Activated T-helper 2 cell treated with anti-CD3 and anti-CD28 coated beads, Interferon-gamma antibody, Interleukin-2, Interleukin-4, amounts not matched to agents 10 μg/mL and 5 μg/mL and 100 μg/mL, durations not matched to agents 14 hours and 24 hours and 36 hours (primary cell): ENCODE data around the gene SIK3. TPM values are rescaled to one million over a fixed set of nuclear protein-coding genes. Genes with fewer than 3 reads are reported as not detected.
"Not testable (repeated sequence)": the region's sequence is repeated elsewhere in the genome, so short reads cannot be mapped to it uniquely, and the experiment has no call there.

Experiments
- DNase-seq: peaks from one replicate; pipeline ENCODE4 v3.0.0; 2021; ENCODE audit warnings: low spot score
- H3K27ac Mint-ChIP-seq: one replicate; pipeline ENCODE4 v1.8.0; 2021; ENCODE audit warnings: mixed read lengths
- H3K27me3 Mint-ChIP-seq: one replicate; pipeline ENCODE4 v1.8.0; 2021; ENCODE audit warnings: low read depth, mixed read lengths
- H3K36me3 Mint-ChIP-seq: one replicate; pipeline ENCODE4 v1.8.0; 2021; ENCODE audit warnings: low read depth, mixed read lengths
- H3K4me1 Mint-ChIP-seq: one replicate; pipeline ENCODE4 v1.8.0; 2021; ENCODE audit warnings: low read depth, mixed read lengths
- H3K4me3 Mint-ChIP-seq: one replicate; pipeline ENCODE4 v1.8.0; 2021; ENCODE audit warnings: low read depth, mild to moderate bottlenecking, moderate library complexity, mixed read lengths
- H3K9me3 Mint-ChIP-seq: one replicate; pipeline ENCODE4 v1.8.0; 2021; ENCODE audit warnings: mixed read lengths
- intact Hi-C: fragments of 100-400 bp; cut with micrococcal nuclease; formaldehyde crosslinking; loops from one replicate; pipeline ENCODE4 v1.15.1; 2023
- total RNA-seq: library from RNA; stranded (reverse); gene quantifications from 2 replicates; pipeline ENCODE4 v1.2.3, GENCODE V29; 2022

SIK3 gene
- total RNA-seq, 1 donor from 2014 or later: 25.3 TPM

DNA sequence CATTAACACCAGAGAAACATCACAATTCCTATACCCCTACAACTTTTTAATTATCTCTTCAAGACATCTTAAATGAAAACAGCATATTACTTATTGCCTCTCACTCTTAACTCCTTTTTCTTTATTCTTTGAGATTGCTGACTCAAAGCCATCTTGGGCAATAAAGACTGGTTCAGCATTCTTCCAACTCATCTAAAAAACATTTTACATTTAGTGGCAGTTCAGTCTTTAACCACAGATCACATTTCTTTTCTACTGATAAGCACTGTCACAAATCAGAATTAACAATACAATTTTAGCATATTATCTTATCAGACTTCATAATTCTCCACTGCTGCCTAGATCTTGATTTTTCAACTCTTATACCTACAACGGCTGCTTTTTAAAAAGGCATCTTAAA, 34.0 kb downstream of the SIK3 start:
- Mint-ChIP-seq H3K4me3 (no peak overlapping the region), H3K27me3 (no peaks in the 10 kb centered on the region), H3K27ac (peak overlapping the region; percentile 36), H3K36me3 (peaks cover 2% of the 10 kb centered on the region), H3K4me1 (peaks cover 49% of the 10 kb centered on the region), H3K9me3 (no peaks in the 10 kb centered on the region)
- no peak for DNase-seq
- intact Hi-C loops: loop anchor here (5.0 kb wide), 1 partner anchor 117 kb away; no protein-coding TSS in a partner anchor

DNA sequence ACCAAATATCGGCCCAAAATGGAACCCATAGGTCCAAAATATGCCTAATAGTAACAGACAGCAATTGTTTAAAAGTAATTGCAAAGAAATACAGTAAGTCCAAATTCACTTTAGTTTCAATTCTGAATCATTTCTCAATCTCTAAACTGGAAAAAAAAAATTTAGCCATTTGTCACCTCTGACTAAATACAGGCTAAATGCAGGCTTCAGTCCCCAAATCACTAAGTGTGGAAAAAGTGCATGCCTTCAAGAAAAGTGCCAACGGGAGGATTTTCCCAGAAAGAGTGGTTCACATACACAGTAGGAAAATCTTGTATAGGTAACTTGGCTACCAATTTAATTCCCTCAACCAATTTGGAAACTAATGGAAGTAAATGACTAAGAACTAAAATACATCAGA, 35.7 kb downstream of the SIK3 start:
- no peak for DNase-seq

DNA sequence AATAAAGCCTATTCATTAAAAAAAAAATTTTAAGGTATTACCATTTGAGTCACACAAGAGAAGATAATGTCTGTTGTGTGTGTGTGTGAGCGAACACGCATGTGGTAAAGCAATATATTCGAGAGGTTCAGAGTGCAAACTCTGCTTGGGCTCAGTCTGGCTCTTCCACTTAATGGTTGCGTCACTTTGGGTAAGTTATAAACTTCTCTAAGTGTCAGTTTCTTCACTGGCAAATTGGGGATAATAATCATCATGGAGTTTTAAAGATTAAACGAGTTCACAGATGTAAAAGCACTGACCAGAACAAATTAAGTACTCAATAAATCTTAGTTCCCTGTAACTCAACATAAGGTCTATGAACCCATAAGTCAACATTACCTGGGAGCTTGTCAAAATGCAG, 37.0 kb downstream of the SIK3 start:
- Mint-ChIP-seq H3K27ac (no peak overlapping the region), H3K4me1 (peaks cover 46% of the 10 kb centered on the region), H3K4me3 (no peak overlapping the region), H3K9me3 (no peaks in the 10 kb centered on the region), H3K27me3 (no peaks in the 10 kb centered on the region), H3K36me3 (peaks cover 5% of the 10 kb centered on the region)
- no peak for DNase-seq
- intact Hi-C loops: loop anchor here (5.0 kb wide), 1 partner anchor 114 kb away; no protein-coding TSS in a partner anchor

More for the DNA sequence above, 35.7 kb downstream of the SIK3 start:
- Mint-ChIP-seq H3K36me3 (peaks cover 2% of the 10 kb centered on the region), H3K4me1 (peaks cover 55% of the 10 kb centered on the region), H3K27me3 (no peaks in the 10 kb centered on the region), H3K27ac (peak overlapping the region; percentile 73), H3K4me3 (no peak overlapping the region), H3K9me3 (no peaks in the 10 kb centered on the region)
- intact Hi-C loops: loop anchor here (1.0 to 5.0 kb wide), 2 partner anchors 115 to 209 kb away; no protein-coding TSS in a partner anchor

DNA sequence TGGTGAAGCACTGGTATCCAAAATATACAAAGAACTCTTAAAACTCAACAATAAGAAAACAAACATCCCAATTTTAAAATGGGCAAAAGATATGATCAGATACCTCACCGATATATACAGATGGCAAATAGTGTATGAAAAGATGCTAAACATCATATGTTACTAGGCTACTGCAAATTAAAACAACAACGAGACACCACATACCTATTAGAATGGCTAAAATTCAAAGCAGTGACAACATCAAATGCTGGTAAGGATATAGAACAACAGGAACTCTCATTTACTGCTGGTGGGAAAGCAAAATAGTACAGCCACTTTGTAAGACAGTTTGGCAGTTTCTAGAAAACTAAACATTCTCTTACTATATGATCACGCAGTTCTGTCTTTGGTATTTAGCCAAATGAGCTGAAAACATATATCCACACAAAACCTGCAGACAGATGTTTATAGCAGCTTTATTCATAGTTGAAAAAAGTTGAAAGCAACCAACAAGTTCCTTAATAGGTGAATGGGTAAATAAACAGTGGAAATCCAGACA, 38.5 kb downstream of the SIK3 start:
- no peak for DNase-seq
- H3K4me1 Mint-ChIP-seq: peaks cover 43% of the 10 kb centered on the region
- H3K27ac Mint-ChIP-seq: no peak overlapping the region
- H3K4me3 Mint-ChIP-seq: no peak overlapping the region
- H3K9me3 Mint-ChIP-seq: no peaks in the 10 kb centered on the region
- H3K36me3 Mint-ChIP-seq: peaks cover 7% of the 10 kb centered on the region
- H3K27me3 Mint-ChIP-seq: no peaks in the 10 kb centered on the region
- intact Hi-C loops: loop anchor here (5.0 kb wide), 1 partner anchor 112 kb away; no protein-coding TSS in a partner anchor

DNA sequence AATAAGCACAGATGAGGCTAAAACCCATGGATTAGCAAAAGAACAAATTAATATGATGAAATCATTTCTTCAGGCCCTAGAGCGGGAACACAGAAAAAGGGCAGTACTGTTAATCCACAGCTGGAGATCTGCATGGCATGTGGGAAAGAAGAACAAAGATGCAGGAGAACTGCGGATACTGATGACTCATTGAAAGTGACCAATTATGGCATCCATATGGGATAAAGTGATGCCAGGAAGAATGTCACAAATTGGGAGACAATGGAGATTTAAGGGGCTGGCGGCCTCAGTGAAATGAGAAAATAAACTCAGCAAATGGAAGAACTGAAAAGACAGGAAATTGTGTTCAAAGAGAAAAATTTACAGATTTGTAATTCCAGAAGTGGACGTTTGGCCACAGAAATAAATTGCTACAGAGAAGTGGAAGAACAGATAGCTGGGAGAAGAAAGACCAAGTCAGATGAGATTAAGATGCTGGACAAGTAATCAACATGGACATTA, 39.4 kb downstream of the SIK3 start:
- Mint-ChIP-seq H3K4me3 (no peak overlapping the region), H3K9me3 (no peaks in the 10 kb centered on the region), H3K4me1 (peaks cover 36% of the 10 kb centered on the region), H3K27me3 (no peaks in the 10 kb centered on the region), H3K36me3 (peaks cover 7% of the 10 kb centered on the region), H3K27ac (no peak overlapping the region)
- intact Hi-C loops: no loop called here
- no peak for DNase-seq

DNA sequence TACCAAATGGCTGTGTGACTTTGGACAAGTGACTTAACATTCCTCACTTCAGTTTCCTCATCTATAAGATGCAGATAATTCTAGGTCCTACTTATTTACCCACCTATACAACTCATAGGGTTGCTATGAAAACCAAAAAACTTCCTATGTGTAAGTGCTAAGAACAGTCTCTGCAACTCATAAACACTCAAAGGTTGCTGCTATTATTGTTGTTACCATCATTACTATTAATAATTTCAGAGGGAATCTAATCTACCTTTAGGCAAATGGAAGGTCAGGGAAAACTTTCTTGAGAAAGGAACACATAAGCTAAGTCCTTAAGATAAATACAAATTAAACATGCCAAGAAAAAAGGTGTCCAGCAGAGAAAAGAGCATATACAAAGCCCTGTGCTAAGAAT, 40.5 kb downstream of the SIK3 start:
- peaks cover 7% of the 10 kb centered on the region for H3K36me3 Mint-ChIP-seq
- H3K27me3 Mint-ChIP-seq: no peaks in the 10 kb centered on the region
- intact Hi-C loops: no loop called here
- no peak overlapping the region for H3K27ac Mint-ChIP-seq
- no peak for DNase-seq
- H3K4me3 Mint-ChIP-seq: no peak overlapping the region
- no peaks in the 10 kb centered on the region for H3K9me3 Mint-ChIP-seq
- peaks cover 26% of the 10 kb centered on the region for H3K4me1 Mint-ChIP-seq

DNA sequence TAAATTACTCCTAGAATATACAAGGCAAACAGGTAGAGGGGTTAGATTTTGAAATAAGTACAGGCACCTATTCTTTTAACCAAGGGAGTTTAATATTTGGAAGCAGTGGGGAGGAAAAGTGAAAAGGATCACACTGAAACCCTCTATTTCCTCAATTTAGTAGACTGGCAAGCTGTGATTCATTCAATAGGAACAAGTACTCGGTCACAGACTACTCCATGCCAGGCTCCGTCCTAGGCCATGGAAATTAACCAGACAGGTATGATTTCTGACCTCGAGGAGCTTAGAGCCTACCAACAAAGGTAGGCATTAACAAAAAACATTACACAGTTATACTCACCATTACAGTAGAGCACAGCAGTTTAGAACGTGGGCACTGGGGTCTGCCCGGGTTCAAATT, 40.9 kb downstream of the SIK3 start:
- Mint-ChIP-seq H3K36me3 (peaks cover 7% of the 10 kb centered on the region), H3K9me3 (no peaks in the 10 kb centered on the region), H3K27me3 (no peaks in the 10 kb centered on the region), H3K4me1 (peaks cover 22% of the 10 kb centered on the region), H3K27ac (no peak overlapping the region), H3K4me3 (no peak overlapping the region)
- DNase-seq: no peak
- intact Hi-C loops: no loop called here

DNA sequence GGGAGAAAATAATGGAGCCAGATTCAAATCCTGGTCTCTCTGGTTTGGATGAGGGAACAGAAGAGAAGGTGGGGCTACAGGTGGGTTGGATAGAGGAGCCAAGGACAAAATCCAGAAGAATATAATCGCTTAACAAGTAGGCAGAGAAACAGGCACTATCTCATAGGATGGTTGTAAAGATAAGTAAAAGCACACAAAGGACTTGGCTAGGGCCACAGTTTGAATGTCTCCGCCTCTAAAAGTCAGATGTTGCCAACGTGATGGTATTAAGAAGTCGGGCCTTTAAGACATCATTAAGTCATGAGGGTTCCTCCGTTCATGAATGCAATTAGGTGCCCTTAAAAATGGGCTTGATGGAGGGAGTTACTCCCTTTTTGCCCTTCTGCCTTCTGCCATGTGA, 42.8 kb downstream of the SIK3 start:
- no peak overlapping the region for H3K4me3 Mint-ChIP-seq
- H3K4me1 Mint-ChIP-seq: peaks cover 18% of the 10 kb centered on the region
- H3K9me3 Mint-ChIP-seq: no peaks in the 10 kb centered on the region
- H3K36me3 Mint-ChIP-seq: peaks cover 7% of the 10 kb centered on the region
- no peak for DNase-seq
- intact Hi-C loops: no loop called here
- no peak overlapping the region for H3K27ac Mint-ChIP-seq
- H3K27me3 Mint-ChIP-seq: no peaks in the 10 kb centered on the region

DNA sequence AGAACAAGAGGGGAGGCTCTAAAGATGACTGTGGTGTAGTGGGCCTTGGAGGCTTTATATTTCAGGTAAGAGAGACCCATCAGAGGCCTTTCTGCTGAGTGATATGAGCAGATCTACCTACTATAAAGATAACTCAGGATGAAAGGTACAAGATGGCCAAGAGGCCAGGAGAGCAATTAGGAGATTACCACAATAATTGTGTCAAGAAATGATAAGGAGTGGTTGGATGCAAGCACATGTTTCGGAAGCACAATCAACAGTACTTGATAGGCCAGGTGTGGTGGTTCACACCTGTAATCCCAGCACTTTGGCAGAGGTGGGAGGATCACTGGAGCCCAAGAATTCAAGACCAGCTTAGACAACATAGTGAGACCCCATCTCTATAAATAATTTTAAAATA, 43.8 kb downstream of the SIK3 start:
- H3K4me1 Mint-ChIP-seq: peaks cover 10% of the 10 kb centered on the region
- H3K36me3 Mint-ChIP-seq: peaks cover 7% of the 10 kb centered on the region
- no peaks in the 10 kb centered on the region for H3K9me3 Mint-ChIP-seq
- H3K27me3 Mint-ChIP-seq: no peaks in the 10 kb centered on the region
- DNase-seq: no peak
- H3K27ac Mint-ChIP-seq: no peak overlapping the region
- intact Hi-C loops: no loop called here
- H3K4me3 Mint-ChIP-seq: no peak overlapping the region

DNA sequence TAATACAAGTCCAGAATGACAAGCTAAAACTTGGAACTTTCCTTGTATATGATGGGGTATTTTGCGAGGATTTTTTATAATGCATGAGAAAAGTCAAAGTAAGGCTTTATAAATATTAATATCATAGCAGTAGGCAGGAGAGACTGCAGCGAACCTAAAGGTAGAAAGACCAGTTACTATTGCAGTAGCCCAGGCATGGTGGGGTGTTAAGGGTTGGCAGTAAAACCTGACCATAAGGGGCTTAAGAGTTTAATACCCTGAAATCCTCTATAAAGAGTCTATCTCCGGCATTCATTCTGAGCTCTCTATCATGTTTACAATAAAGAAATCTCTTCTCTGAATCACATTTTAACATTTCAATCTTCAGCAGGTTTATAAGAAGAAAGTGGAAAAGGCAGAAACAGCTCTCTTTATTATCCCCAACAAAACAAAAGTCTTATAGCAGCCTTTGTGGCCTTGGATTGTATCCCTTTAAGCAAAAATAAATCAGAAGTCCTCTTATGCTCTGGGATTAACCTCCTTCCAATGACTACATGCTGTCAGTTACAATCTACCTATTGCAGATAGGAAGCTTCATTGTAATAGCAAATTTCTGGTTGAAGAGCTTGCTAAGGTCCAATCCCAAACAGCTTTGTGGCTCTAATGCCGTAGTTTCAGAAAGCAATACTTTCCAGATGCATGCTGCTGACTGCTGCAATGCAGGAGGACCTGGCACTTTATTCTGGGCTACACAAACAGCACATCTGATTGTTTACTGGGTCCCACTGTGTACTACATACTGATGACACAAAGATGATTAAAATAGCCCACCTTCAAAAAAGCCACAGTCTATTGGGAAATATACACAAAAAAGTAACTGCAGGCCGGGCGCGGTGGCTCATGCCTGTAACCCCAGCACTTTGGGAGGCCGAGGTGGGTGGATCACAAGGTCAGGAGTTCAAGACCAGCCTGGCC, 45.8 kb downstream of the SIK3 start:
- no peaks in the 10 kb centered on the region for H3K27me3 Mint-ChIP-seq
- intact Hi-C loops: no loop called here
- no peaks in the 10 kb centered on the region for H3K9me3 Mint-ChIP-seq
- no peak overlapping the region for H3K27ac Mint-ChIP-seq
- no peak for DNase-seq
- H3K4me3 Mint-ChIP-seq: no peak overlapping the region
- peaks cover 2% of the 10 kb centered on the region for H3K4me1 Mint-ChIP-seq
- H3K36me3 Mint-ChIP-seq: peaks cover 7% of the 10 kb centered on the region

DNA sequence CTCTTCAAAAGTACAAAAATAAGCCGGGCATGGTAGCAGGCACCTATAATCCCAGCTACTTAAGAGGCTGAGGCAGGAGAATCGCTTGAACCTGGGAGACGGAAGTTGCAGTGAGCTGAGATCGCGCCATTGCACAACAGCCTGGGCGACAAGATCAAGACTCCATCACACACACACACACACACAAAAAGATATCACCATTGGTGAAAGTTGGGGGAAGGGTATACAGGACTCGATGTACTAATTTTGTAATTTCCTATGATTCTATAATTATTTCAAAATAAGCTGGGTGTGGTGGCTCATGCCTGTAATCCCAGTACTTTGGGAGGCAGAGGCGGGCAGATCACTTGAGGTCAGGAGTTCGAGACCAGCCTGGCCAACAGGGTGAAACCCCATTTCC, 48.1 kb downstream of the SIK3 start:
- H3K4me1 Mint-ChIP-seq, intact Hi-C loops, H3K4me3 Mint-ChIP-seq, H3K9me3 Mint-ChIP-seq, H3K36me3 Mint-ChIP-seq, DNase-seq, H3K27ac Mint-ChIP-seq, H3K27me3 Mint-ChIP-seq: not testable (repeated sequence)

DNA sequence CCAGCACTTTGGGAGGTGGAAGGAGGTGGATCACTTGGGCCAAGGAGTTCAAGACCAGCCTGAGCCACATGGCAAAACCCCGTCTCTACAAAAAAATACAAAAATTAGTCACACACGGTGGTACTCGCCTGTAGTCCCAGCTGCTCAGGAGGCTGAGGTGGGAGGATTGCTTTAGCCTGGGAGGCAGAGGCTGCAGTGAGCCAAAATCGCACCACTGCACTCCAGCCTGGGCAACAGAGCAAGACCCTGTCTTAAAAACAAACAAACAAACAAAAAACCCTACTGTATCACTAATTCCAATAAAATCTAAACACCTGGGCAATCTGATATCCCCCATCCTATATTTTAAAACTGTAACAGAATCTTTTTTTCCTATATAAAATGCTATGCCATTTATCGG, 51.6 kb downstream of the SIK3 start:
- peaks cover 41% of the 10 kb centered on the region for H3K4me1 Mint-ChIP-seq
- DNase-seq, H3K27me3 Mint-ChIP-seq, H3K9me3 Mint-ChIP-seq, H3K36me3 Mint-ChIP-seq, H3K4me3 Mint-ChIP-seq, H3K27ac Mint-ChIP-seq, intact Hi-C loops: not testable (repeated sequence)

DNA sequence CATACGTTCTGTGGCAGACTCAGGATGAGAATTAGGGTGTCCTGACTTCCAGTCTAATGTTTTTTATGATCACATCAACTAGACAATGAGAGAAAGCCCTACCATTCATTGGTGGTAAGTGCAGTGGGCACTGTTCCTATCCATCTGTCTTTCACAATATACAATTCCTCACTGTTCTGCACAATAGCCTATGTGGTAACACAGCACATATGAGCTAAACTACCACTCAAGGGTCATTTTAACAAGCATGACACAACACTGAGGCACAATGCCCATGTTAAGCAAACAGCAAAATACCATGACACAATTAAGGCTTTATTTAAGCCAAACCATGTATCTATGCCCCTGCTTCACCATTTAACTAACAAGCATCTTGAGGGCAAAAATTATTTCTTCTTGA, 52.3 kb downstream of the SIK3 start:
- H3K27me3 Mint-ChIP-seq: no peaks in the 10 kb centered on the region
- no peak overlapping the region for H3K4me3 Mint-ChIP-seq
- H3K9me3 Mint-ChIP-seq: no peaks in the 10 kb centered on the region
- H3K4me1 Mint-ChIP-seq: peaks cover 44% of the 10 kb centered on the region
- peaks cover 6% of the 10 kb centered on the region for H3K36me3 Mint-ChIP-seq
- no peak overlapping the region for H3K27ac Mint-ChIP-seq
- intact Hi-C loops: no loop called here
- no peak for DNase-seq
